T-helper 1 cell (primary cell): Measurements from ENCODE around the gene AKAP1.
A peak's percentile ranks its signal among the peaks of the same experiment; 100 is the strongest.

Experiments used
- DNase-seq, 5 donors: peaks; one replicate each; pipeline ENCODE4 v3.0.0-alpha.2; 2012 to 2020
- total RNA-seq, 4 donors: gene quantifications; one replicate each; lab custom pipeline; 2026; lab: John Stamatoyannopoulos, UW

Gene AKAP1, protein sequence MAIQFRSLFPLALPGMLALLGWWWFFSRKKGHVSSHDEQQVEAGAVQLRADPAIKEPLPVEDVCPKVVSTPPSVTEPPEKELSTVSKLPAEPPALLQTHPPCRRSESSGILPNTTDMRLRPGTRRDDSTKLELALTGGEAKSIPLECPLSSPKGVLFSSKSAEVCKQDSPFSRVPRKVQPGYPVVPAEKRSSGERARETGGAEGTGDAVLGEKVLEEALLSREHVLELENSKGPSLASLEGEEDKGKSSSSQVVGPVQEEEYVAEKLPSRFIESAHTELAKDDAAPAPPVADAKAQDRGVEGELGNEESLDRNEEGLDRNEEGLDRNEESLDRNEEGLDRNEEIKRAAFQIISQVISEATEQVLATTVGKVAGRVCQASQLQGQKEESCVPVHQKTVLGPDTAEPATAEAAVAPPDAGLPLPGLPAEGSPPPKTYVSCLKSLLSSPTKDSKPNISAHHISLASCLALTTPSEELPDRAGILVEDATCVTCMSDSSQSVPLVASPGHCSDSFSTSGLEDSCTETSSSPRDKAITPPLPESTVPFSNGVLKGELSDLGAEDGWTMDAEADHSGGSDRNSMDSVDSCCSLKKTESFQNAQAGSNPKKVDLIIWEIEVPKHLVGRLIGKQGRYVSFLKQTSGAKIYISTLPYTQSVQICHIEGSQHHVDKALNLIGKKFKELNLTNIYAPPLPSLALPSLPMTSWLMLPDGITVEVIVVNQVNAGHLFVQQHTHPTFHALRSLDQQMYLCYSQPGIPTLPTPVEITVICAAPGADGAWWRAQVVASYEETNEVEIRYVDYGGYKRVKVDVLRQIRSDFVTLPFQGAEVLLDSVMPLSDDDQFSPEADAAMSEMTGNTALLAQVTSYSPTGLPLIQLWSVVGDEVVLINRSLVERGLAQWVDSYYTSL
- 33.7 to 48.1 (median 35.7) reads per million in 4 donors for total RNA-seq

DNA sequence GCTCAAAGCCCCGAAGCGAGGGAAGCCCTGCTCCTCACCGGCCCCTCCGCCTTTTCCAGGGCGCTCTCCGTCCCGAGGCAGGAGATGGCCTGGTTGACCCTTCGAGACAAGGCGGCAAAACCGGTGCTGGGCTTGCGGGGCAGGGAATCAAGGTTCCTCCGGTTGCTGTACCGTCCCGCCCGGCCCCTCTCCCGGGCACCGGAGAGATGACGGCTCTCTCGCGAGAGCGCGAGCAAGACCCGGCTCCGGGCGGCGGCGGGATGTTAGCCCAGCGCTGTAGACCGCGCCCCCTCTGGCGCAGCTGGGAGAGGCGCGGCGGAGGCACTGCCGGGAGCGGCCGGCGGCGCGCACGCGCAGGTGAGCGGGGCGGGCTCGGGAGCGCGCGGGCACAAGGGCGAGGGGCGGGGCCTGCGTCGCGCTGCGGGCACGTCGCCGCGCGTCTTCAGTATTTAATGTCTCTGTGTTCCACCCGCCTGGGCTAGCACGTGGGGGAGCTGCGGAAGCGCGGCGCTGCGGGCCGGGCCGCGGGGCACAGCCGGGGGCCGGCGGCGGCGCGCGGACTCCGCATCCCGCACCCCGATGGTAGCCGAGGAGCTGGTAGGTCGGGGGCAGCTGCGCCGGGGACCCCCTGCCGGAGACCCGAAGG lies at the start of gene AKAP1:
AKAP1 (plus strand) TSS at position 445 of the 646 bp plus-strand sequence. CDS start 20,219 bp downstream, outside the sequence.
- peak; percentile 92 to 99 (median 95) for DNase-seq

DNA sequence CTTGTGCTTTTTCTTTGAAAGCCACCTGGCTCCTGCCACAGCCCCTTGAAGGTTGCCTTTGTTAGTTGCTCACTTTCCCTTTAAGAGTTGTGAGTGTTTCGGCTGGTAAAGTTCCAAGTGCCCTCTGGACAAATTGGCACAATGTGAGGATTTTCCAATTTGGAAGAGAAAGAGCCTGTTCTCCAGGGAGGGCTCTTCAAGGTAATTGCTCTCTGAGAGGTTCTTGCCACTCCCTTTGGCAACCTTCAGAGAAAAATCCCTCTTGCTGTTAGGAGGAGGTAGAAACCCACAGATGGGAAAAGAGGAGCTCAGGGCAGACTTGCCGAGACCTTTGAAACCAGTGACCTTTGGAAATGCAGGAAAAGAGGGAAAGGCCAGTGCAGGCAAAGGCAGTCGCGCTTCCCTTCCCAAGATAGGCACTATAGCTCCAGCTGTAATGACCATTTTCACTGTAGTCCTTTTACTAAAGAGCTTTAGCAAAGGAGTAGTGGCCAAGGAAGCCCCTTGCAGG lies 49.0 kb upstream of the AKAP1 start:
- DNase-seq, result no peak

DNA sequence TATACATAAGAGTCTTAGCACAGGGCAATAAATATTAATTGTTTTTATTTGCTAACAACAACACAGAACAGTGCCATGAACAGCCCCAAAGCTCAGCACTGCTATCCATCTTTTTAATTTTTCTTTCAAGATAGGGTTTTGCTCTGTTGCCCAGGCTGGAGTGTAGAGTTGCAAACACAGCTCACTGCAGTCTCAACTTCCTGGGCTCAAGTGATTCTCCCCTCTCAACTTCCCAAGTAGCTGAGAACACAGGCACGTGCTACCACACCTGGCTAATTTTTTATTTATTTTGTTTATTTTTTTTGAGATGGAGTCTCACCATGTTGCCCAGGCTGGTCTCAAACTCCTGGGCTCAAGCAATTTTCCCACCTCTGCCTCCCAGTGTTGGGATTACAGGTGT lies 47.6 kb upstream of the AKAP1 start:
- DNase-seq, result no peak

DNA sequence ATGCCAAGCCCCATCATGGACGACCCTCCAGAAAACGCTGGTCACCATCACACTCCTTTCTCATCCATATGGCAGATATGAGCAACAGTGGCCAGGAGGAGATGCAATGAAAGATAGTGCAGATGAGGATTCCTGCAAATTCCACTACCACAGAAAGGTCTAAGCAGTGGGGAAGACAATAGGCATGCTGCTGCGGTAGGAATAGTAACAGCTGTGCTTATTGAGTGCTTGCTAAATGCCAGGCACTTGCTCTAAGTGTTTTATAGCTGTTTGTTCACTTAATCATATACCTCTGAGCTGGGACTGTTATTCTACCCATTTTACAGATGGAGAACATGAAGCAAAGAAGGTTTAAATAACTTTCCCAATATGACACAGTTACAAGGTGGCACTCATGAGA lies 46.6 kb upstream of the AKAP1 start:
- no peak for DNase-seq

DNA sequence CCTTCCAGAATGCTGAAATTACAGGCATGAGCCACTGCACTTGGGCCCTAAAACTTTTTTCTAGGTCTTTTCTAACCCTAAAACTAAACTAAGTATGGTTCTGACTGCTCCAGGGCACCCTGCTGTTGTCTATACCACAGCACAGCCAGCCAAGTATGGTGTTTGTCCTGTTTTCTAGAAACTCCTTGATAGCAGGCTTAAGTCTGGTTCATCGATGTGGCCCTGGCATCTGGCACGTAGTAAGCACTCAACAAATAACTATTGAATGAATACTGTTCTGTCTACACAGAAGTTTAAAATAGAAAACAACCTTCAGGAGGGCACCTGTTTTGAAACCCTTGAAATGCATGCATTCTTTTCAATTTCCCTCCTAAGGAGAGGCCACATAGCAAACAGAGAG lies 44.5 kb upstream of the AKAP1 start:
- DNase-seq, result no peak

DNA sequence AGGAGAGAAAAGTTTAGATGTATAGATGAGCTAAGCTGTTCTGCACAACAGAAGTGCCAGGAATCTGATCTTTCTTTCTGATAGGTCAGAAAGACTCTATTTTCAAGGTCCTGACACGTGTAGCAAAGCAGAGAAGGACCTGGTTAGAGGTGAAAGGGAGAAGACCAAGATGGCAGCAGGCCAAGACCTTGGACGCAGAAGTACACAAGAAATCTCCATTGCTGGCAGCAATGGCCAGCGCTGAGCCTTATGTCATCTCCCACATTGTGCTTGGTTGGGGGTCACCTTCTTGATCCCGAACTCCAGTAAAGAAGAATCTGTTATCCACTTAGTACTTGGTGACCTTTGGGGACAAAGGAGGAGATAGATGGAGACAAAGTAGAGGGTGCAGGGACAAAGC lies 41.8 kb upstream of the AKAP1 start:
- no peak for DNase-seq

GRCh38 chr17:57044976-57045867 lies 39.8 kb upstream of the AKAP1 start:
- DNase-seq, result no peak

DNA sequence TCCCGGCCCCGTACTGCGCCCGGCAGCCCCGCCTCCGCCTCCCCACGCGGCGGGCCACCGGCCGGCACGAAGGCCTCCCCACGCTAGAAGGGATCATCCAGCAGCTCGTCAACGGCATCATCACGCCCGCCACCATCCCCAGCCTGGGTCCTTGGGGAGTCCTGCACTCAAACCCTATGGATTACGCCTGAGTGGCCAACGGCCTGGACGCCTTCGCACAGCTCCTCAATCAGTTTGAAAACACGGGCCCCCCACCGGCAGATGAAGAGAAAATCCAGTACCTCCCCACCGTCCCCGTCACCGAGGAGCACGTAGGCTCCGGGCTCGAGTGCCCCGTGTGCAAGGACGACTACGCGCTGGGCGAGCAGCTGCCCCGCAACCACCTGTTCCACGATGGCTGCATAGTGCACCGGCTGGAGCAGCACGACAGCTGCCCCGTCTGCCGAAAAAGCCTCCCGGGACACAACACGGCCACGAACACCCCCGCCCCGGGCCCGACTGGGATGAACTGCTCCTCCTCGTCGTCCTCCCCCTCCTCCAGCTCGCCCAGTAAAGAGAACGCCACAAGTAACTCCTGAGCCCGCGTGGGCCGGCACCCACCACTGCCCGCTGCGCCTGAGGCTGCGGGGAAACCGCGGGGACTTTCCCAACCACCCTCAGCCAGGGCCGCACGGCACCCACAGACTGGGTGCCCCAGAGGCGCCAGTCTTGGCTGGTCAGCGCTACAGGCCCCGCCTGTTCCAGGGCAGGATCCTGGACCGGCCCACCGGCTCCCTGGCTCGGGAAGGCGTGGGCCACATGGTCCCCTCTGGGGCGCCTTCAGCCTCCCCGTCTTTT lies 39.0 kb upstream of the AKAP1 start:
- peak in 2 of 5 donors; percentile 9 to 29 for DNase-seq

- no peak for DNase-seq
These were observed 38.3 kb upstream of the AKAP1 start for GRCh38 chr17:57046749-57047148.

GRCh38 chr17:57048096-57048495 lies 37.0 kb upstream of the AKAP1 start:
- no peak for DNase-seq

DNA sequence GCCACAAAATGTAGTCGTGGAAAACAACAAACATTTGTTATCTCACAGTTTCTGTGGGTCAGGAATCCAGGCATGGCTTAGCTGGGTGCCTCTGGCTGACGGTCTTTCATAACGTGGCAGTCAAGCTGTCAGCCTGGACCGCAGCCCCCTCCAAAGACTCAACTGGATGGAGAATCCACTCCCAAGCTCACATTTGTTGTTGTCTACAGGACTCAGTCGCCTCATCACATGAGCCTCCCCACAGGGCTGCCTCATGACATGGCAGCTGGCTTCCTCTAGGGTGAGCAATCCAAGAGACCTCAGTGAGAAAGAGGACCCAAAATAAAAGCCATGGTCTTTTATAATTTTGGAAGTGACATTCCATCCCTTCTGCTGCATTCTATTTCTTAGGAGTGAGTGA lies 34.7 kb upstream of the AKAP1 start:
- DNase-seq, result no peak

- DNase-seq, result no peak
These were observed 33.1 kb upstream of the AKAP1 start for GRCh38 chr17:57051886-57052361.

- DNase-seq, result no peak
These were observed 22.2 kb upstream of the AKAP1 start for GRCh38 chr17:57062865-57063264.

DNA sequence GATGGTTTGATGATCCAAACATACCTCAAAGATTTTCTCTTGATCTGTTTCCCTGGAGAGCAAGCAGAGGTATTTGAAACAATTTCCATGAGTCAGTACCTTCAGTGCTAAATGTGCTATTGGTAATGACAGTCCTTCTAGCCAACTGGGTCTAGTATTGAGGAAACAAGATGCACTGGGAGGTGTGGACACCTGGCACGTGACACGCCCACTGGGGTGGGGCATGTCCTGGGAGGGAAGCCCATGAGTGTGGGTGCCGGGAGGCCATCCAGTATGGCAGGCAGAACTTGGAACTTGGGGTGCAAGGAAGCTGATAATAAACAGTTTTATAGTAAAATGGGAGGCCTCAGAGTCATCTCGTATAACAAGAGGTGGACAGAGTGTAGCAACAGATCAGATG lies 17.9 kb upstream of the AKAP1 start:
- DNase-seq, result no peak

DNA sequence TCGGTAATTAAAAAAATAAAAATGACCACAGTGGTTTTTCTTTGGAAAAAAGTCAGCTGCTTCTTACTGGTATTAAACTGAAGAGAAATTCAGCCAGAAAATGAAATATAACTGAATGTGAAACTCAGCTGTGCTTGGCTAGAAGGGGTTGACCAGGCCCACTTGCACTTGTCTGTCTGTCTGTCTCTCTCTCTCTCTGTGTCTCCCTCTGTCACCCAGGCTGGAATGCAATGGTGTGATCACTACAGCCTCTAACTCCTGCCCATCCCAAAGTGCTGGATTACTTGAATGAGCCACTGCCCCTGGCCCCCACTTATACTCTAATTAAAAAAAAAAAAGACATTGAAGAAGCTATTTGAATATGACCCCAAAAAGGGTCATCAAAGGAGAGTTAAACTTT lies 17.3 kb upstream of the AKAP1 start:
- no peak for DNase-seq

GRCh38 chr17:57068222-57068658 lies 16.8 kb upstream of the AKAP1 start:
- DNase-seq, result no peak

GRCh38 chr17:57068707-57069106 lies 16.3 kb upstream of the AKAP1 start:
- DNase-seq, result no peak

DNA sequence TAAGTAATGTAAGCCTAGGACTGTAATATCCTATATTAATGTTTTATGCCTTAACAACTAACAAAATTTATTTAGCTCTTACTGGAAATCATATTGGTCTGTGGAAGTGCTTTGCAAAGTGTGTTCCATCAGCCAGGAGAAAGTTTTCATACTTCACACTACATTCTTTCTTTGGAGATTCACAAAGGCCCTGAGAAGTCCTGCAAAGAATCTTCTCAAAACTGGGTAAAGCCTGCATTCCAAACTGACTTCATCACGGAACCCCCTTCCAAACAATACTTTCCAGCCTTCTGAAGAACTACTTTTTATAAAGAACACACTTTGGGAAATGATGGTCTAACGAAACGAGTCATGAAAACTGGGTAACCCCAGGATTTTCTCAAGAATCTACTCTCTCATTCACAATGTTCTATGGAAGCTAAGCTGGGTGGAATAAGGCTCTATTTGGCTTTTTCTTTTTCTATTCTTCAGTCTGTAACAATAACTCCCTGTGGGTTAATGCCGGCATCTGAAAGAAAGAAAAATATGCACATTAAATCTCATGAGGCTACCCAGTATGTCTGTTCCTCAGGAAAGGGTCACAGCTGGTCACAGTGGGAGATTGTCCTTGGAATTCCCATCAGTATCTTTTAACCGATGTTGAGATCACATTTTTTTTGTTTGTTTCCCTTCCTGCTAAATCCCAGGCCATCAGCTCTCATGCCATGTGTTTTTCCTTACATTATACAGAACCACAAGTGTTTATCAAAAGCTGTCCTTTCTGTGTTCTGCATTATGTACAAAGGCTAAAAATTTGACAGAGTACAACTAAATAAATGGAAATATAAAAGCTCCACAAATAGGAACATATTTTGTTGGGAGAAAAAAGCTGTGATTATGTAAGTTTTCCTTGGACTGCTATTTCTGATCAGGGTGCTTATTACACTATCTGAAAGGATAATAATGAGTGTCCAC lies 12.8 kb upstream of the AKAP1 start:
- DNase-seq, result no peak

DNA sequence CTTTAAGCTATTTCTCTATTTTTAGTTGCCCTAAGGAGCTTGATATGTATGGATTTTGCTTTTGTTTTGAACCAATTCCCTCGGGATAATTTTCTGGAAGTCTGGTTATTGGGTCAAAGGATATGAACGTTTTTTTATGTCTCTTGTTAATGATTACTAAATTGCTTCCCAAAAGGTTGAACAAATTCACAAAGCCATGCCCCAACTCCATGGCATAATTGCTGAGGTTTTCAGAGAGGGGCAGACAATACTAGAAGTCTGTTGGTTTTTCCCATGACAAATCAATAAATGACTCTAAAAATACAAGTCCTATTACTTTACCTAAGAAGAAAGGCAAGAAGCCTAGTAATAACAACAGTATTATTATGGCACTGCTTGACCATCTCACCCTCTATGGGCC lies 11.4 kb upstream of the AKAP1 start:
- DNase-seq, result no peak

DNA sequence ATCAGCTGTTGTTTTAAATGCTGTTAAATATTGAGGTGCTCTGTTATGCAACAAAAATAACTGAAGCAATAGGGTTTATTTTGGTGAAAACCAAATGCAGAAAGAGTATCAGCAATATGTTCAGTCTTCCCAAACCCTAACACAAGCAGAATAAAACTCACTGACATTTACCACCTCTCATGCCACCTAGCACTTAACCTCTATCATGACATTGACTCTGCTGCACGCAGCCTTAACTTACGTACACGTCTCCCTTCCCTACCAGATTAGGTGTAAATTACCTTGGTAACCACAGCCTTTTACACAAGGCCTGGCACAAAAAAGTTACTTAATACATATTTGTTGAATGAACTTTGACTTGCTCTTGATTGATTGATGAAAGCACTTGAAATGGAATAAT lies 9.9 kb upstream of the AKAP1 start:
- DNase-seq, result no peak
